Keratinocyte (primary cell): ENCODE results near the gene PAK3.

Experiments
- EZH2 ChIP-seq: IDR thresholded peaks from one replicate; pipeline ENCODE4 v1.6.1; 2012; ENCODE audit warnings: inconsistent platforms, mild to moderate bottlenecking, low read length, moderate library complexity
- TF ChIP-seq, protein P1 (sequence below), 3 experiments: IDR thresholded peaks in 1 of 3; conservative IDR thresholded peaks in 1 of 3; optimal IDR thresholded peaks in 1 of 3; 2 replicates in 2 of 3; 3 replicates in 1 of 3; pipeline versions ENCODE3 to v1.5.1; 2011; ENCODE audit warnings: low read length in 3 of 3, mild to moderate bottlenecking in 3 of 3, moderate library complexity in 2 of 3, control low read depth in 1 of 3, inconsistent platforms in 1 of 3; ENCODE audit not compliant: insufficient read depth in 2 of 3; ENCODE audit errors: extremely low read depth in 1 of 3

DNA sequence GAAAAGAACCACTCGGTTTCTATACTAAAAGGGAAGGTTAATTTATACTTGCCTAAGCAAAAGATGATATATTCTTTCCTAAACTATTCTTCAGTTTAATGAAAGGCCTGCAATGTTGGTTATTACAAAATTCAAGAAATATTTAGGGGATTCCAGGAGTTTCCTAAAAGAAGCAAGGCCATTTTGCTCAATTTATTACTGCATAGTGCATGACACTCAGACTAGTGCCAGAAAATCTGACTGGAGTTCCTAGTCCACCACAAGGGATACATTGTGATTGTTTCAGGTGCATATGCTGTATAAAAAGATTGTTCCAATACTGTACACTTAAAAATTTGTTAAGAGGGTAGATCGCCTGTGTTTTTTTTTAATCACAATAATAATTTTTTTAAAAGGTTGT is 95.6 kb downstream of the PAK3 start:
- TF ChIP-seq, protein P1, sequence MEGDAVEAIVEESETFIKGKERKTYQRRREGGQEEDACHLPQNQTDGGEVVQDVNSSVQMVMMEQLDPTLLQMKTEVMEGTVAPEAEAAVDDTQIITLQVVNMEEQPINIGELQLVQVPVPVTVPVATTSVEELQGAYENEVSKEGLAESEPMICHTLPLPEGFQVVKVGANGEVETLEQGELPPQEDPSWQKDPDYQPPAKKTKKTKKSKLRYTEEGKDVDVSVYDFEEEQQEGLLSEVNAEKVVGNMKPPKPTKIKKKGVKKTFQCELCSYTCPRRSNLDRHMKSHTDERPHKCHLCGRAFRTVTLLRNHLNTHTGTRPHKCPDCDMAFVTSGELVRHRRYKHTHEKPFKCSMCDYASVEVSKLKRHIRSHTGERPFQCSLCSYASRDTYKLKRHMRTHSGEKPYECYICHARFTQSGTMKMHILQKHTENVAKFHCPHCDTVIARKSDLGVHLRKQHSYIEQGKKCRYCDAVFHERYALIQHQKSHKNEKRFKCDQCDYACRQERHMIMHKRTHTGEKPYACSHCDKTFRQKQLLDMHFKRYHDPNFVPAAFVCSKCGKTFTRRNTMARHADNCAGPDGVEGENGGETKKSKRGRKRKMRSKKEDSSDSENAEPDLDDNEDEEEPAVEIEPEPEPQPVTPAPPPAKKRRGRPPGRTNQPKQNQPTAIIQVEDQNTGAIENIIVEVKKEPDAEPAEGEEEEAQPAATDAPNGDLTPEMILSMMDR (optimal IDR thresholded peaks at IDR 0.05 in 1 of 3, IDR thresholded peaks at IDR 0.05 in 1 of 3, conservative IDR thresholded peaks at IDR 0.05 in 1 of 3; ENCODE audit: extremely low read depth in 1 of 3, insufficient read depth in 2 of 3, low read length in 3 of 3): no peak
- no peak for TF ChIP-seq EZH2
